HUES64 (cell line): ENCODE measurements around the gene RSF1.

Experiments used
- H3K27ac ChIP-seq: 2 replicates; pipeline ENCODE4 v1.7.0; 2013; ENCODE audit warnings: low read depth, low read length, inconsistent platforms
- H3K27me3 ChIP-seq: 2 replicates; pipeline ENCODE4 v1.6.1; 2013; ENCODE audit warnings: mild to moderate bottlenecking, low read length; ENCODE audit not compliant: insufficient read depth
- H3K36me3 ChIP-seq: 2 replicates; pipeline ENCODE4 v1.6.1; 2013; ENCODE audit warnings: mild to moderate bottlenecking, low read length; ENCODE audit not compliant: insufficient read depth
- H3K4me1 ChIP-seq: 2 replicates; pipeline ENCODE4 v1.6.1; 2013; ENCODE audit warnings: mild to moderate bottlenecking, low read length, moderate library complexity; ENCODE audit not compliant: insufficient read depth
- H3K4me3 ChIP-seq: 2 replicates; pipeline ENCODE4 v1.5.1; 2013; ENCODE audit warnings: mild to moderate bottlenecking, low read length, moderate library complexity
- H3K9ac ChIP-seq: 2 replicates; pipeline ENCODE4 v1.6.1; 2013; ENCODE audit warnings: mild to moderate bottlenecking, low read depth, low read length
- H3K9me3 ChIP-seq: 2 replicates; pipeline ENCODE4 v1.6.1; 2013; ENCODE audit warnings: low read depth, low read length; ENCODE audit not compliant: insufficient read depth
- WGBS: fragments of 150-250, 120-280 bp; methylation state at CpG from one replicate; pipeline ENCODE4 v1.1.7; 2013; ENCODE audit warnings: missing lambda C conversion rate; 5-methylcytosine and 5-hydroxymethylcytosine counted together

Gene RSF1

GRCh38 chr11:77779935-77780334, 40.6 kb downstream of the RSF1 start:
- Histone ChIP-seq H3K9me3 (no peaks in the 10 kb centered on the region), H3K27ac (no peak overlapping the region), H3K4me3 (no peak overlapping the region), H3K36me3 (0 out of 2 replicates have a peak, but pooled peaks cover 4% of the 10 kb centered on the region), H3K9ac (no peak overlapping the region), H3K4me1 (no peaks in the 10 kb centered on the region), H3K27me3 (no peaks in the 10 kb centered on the region)

- H3K4me1 ChIP-seq: no peaks in the 10 kb centered on the region
- no peaks in the 10 kb centered on the region for H3K9me3 ChIP-seq
- 100% methylated on average over 1 of the region's 1 CpG for WGBS
- no peaks in the 10 kb centered on the region for H3K27me3 ChIP-seq
- H3K9ac ChIP-seq: no peak overlapping the region
- no peak overlapping the region for H3K4me3 ChIP-seq
- no peak overlapping the region for H3K27ac ChIP-seq
- 0 out of 2 replicates have a peak, but pooled peaks cover 4% of the 10 kb centered on the region for H3K36me3 ChIP-seq
These were observed 42.0 kb downstream of the RSF1 start for GRCh38 chr11:77778549-77778948.

GRCh38 chr11:77778118-77778517, 42.4 kb downstream of the RSF1 start:
- Histone ChIP-seq H3K9ac (no peak overlapping the region), H3K27me3 (no peaks in the 10 kb centered on the region)
- no CpG with 5 or more reads among the region's 1 CpG for WGBS

GRCh38 chr11:77776455-77776854, 44.1 kb downstream of the RSF1 start:
- Histone ChIP-seq H3K9ac (no peak overlapping the region), H3K4me3 (no peak overlapping the region), H3K36me3 (no peaks in the 10 kb centered on the region), H3K4me1 (peaks cover 2% of the 10 kb centered on the region; the same call in 1 of the 2 replicates), H3K27ac (no peak overlapping the region), H3K27me3 (no peaks in the 10 kb centered on the region), H3K9me3 (no peaks in the 10 kb centered on the region)
- no CpG with 5 or more reads among the region's 1 CpG for WGBS

More at GRCh38 chr11:77778118-77778517, 42.4 kb downstream of the RSF1 start:
- Histone ChIP-seq H3K27ac (no peak overlapping the region), H3K4me1 (no peaks in the 10 kb centered on the region), H3K36me3 (0 out of 2 replicates have a peak, but pooled peaks cover 4% of the 10 kb centered on the region), H3K4me3 (no peak overlapping the region), H3K9me3 (no peaks in the 10 kb centered on the region)

- H3K9me3 ChIP-seq: no peaks in the 10 kb centered on the region
- WGBS: 96% methylated on average over 2 of the region's 2 CpGs
- no peaks in the 10 kb centered on the region for H3K36me3 ChIP-seq
- no peaks in the 10 kb centered on the region for H3K27me3 ChIP-seq
- peaks cover 5% of the 10 kb centered on the region; the same call in 1 of the 2 replicates for H3K4me1 ChIP-seq
- no peak overlapping the region for H3K4me3 ChIP-seq
- H3K9ac ChIP-seq: no peak overlapping the region
- no peak overlapping the region for H3K27ac ChIP-seq
These were observed 44.6 kb downstream of the RSF1 start for GRCh38 chr11:77775936-77776335.

DNA sequence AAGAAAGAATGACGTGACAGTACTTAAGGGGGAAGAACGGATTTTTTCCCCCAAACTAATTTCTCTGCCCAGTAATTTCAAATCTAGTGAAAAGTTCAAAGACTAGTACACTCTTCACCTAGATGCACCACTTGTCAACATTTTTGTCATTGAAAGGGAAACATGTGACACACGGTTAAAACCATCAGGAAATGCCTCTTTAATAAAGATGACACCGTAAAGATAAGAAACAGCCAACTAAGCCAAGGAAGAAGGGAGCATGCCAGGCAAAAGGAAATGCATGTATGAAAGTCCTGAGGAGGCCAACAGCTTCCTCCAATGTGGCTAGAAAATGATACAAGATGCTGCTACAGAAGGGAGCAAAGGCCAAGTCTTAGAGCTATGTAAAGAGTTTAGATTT, 49.4 kb downstream of the RSF1 start:
- no peaks in the 10 kb centered on the region for H3K36me3 ChIP-seq
- H3K9me3 ChIP-seq: no peaks in the 10 kb centered on the region
- H3K4me1 ChIP-seq: peaks cover 18% of the 10 kb centered on the region
- H3K27me3 ChIP-seq: no peaks in the 10 kb centered on the region
- H3K9ac ChIP-seq: no peak overlapping the region
- H3K4me3 ChIP-seq: no peak overlapping the region
- WGBS: 90% methylated on average over 4 of the region's 4 CpGs
- no peak overlapping the region for H3K27ac ChIP-seq

- Histone ChIP-seq H3K9me3 (no peaks in the 10 kb centered on the region), H3K27ac (no peak overlapping the region), H3K4me1 (peaks cover 18% of the 10 kb centered on the region), H3K27me3 (no peaks in the 10 kb centered on the region), H3K36me3 (no peaks in the 10 kb centered on the region), H3K4me3 (no peak overlapping the region), H3K9ac (no peak overlapping the region)
These were observed 49.9 kb downstream of the RSF1 start for GRCh38 chr11:77770629-77771028.

- no peak overlapping the region for H3K9ac ChIP-seq
- peaks cover 52% of the 10 kb centered on the region for H3K36me3 ChIP-seq
- no peak overlapping the region for H3K4me3 ChIP-seq
- peaks cover 12% of the 10 kb centered on the region; the same call in 1 of the 2 replicates for H3K4me1 ChIP-seq
- no peak overlapping the region for H3K27ac ChIP-seq
- no peaks in the 10 kb centered on the region for H3K27me3 ChIP-seq
- no peaks in the 10 kb centered on the region for H3K9me3 ChIP-seq
These were observed 58.1 kb downstream of the RSF1 start for GRCh38 chr11:77762426-77762825.

DNA sequence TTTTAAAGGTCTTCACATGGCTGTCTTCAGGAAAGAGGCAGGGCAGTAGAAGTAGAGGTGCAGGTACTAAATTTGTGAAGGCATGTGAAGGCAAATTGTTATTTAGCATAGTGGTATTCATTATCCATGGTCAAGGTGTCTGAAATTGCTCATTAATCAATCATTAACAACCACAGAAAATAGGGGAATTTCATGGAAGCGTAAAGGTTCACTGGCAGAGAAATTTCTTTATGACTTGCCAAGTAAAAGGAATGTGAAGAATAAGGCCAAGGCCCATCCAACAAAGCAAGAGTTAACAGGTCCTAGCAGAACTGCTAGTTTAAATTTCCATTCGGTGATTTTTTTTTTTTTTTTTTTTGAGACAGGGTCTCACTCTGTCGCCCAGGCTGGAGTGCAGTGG, 59.0 kb downstream of the RSF1 start:
- Histone ChIP-seq H3K27me3 (no peaks in the 10 kb centered on the region), H3K27ac (no peak overlapping the region), H3K9ac (no peak overlapping the region), H3K9me3 (no peaks in the 10 kb centered on the region), H3K4me3 (no peak overlapping the region), H3K36me3 (peaks cover 52% of the 10 kb centered on the region), H3K4me1 (peaks cover 3% of the 10 kb centered on the region; the same call in 1 of the 2 replicates)
- WGBS: 92% methylated on average over 3 of the region's 3 CpGs

DNA sequence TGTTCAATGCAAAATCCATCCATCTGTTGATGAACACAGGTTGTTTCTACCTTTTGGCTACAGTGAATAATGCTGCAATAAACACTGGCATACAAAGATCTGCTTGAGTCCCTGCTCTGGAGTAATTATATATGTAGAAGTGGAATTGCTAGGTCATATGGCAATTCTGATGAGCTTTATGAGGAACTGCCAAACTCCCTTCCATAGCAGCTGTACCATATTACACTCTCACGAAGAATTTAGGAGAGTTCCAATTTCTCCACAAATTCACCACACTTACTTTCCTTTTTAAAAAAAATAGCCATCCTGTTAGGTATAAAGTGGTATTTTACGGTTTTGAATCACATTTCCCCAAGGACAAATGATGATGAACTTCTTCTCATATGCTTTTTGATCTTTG, 62.2 kb downstream of the RSF1 start:
- H3K4me1 ChIP-seq: peaks cover 12% of the 10 kb centered on the region
- H3K9me3 ChIP-seq: no peaks in the 10 kb centered on the region
- WGBS: 100% methylated on average over 2 of the region's 2 CpGs
- no peak overlapping the region for H3K27ac ChIP-seq
- H3K4me3 ChIP-seq: no peak overlapping the region
- H3K27me3 ChIP-seq: no peaks in the 10 kb centered on the region
- no peak overlapping the region for H3K9ac ChIP-seq
- H3K36me3 ChIP-seq: peaks cover 45% of the 10 kb centered on the region

DNA sequence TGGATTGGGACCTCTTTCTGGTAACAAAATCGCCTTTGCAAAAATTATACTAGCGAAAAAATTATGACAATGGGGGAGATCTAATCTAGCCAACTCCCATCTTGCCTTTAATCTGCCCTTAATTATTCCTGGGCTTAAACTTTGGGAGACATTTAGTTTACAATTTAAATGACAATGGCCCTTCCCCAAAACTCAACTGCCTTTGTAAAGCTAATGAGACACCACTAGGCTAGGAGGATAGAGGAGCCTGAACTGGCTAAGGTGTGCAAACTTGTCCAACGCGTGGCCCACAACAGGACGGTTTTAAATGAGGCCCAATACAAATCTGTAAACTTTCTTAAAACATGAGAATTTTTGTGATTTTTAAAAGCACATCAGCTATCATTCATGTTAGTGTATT, 67.3 kb downstream of the RSF1 start:
- Histone ChIP-seq H3K9me3 (no peaks in the 10 kb centered on the region), H3K27ac (peak overlapping the region; percentile 83), H3K9ac (no peak overlapping the region), H3K27me3 (no peaks in the 10 kb centered on the region), H3K4me1 (peaks cover 55% of the 10 kb centered on the region), H3K4me3 (peak overlapping the region; percentile 14; the same call in 1 of the 2 replicates), H3K36me3 (peaks cover 8% of the 10 kb centered on the region; the same call in 1 of the 2 replicates)
- WGBS: 34% methylated on average over 5 of the region's 5 CpGs

GRCh38 chr11:77752516-77752915, 68.0 kb downstream of the RSF1 start:
- Histone ChIP-seq H3K36me3 (peaks cover 8% of the 10 kb centered on the region; the same call in 1 of the 2 replicates), H3K27me3 (no peaks in the 10 kb centered on the region), H3K27ac (peak overlapping the region; percentile 83), H3K9me3 (no peaks in the 10 kb centered on the region), H3K4me1 (peaks cover 63% of the 10 kb centered on the region), H3K9ac (no peak overlapping the region), H3K4me3 (peak overlapping the region; percentile 2; the same call in 1 of the 2 replicates)
- 22% methylated on average over 3 of the region's 3 CpGs for whole genome bisulfite sequencing
